Loucy (cell line): ENCODE data around the gene MACF1.
"Not testable (repeated sequence)": the region's sequence is repeated elsewhere in the genome, so short reads cannot be mapped to it uniquely, and the experiment has no call there.

Source experiments
- H2AFZ ChIP-seq: fragments of 200-600 bp; sonication (generic); 2 replicates; pipeline ENCODE4 v1.6.0; 2016; ENCODE audit warnings: antibody characterized with exemption, mild to moderate bottlenecking, low read length, moderate library complexity
- H3F3A ChIP-seq: fragments of 200-600 bp; 2 replicates; pipeline ENCODE4 v1.6.0; 2016; ENCODE audit warnings: antibody characterized with exemption, low read depth, mild to moderate bottlenecking
- H3K27me3 ChIP-seq: fragments of 200-600 bp; sonication (generic); 2 replicates; pipeline ENCODE4 v1.6.1; 2014; ENCODE audit warnings: low read length, mild to moderate bottlenecking; ENCODE audit not compliant: insufficient read depth, poor library complexity, severe bottlenecking
- H3K36me3 ChIP-seq: fragments of 200-600 bp; sonication (generic); 2 replicates; pipeline ENCODE4 v1.6.1; 2016; ENCODE audit warnings: low read length; ENCODE audit not compliant: insufficient read depth
- H3K4me1 ChIP-seq: fragments of 200-600 bp; sonication (generic); 2 replicates; pipeline ENCODE4 v1.5.1; 2014; ENCODE audit warnings: low read length, mild to moderate bottlenecking; ENCODE audit not compliant: insufficient read depth, poor library complexity, severe bottlenecking
- H3K4me2 ChIP-seq: fragments of 200-600 bp; sonication (generic); 2 replicates; pipeline ENCODE4 v1.6.0; 2014; ENCODE audit warnings: antibody characterized with exemption, low read length, low read depth, mild to moderate bottlenecking; ENCODE audit not compliant: poor library complexity, severe bottlenecking
- H3K4me3 ChIP-seq: fragments of 200-600 bp; sonication (generic); 2 replicates; pipeline ENCODE4 v1.5.1; 2014; ENCODE audit warnings: low read length, mild to moderate bottlenecking, mixed read lengths; ENCODE audit not compliant: poor library complexity, severe bottlenecking
- H3K79me2 ChIP-seq: fragments of 200-600 bp; sonication (generic); 2 replicates; pipeline ENCODE4 v1.6.1; 2014; ENCODE audit warnings: low read length; ENCODE audit not compliant: insufficient read depth
- H3K9ac ChIP-seq: fragments of 200-600 bp; sonication (generic); 2 replicates; pipeline ENCODE4 v1.6.0; 2014; ENCODE audit warnings: mild to moderate bottlenecking, low read depth, low read length, moderate library complexity; ENCODE audit not compliant: poor library complexity, severe bottlenecking
- H3K9me2 ChIP-seq: fragments of 200-600 bp; sonication (generic); replicated peaks from 2 replicates; pipeline ENCODE4 v1.6.1; 2016; ENCODE audit warnings: low read depth, low read length, mixed read lengths
- H3K9me3 ChIP-seq: fragments of 200-600 bp; sonication (generic); 2 replicates; pipeline ENCODE4 v1.6.1; 2014; ENCODE audit warnings: mild to moderate bottlenecking, antibody characterized with exemption, low read length, low read depth; ENCODE audit not compliant: insufficient read depth
- H4K20me1 ChIP-seq: fragments of 200-600 bp; sonication (generic); 2 replicates; pipeline ENCODE4 v1.6.0; 2014; ENCODE audit warnings: antibody characterized with exemption, low read length, mild to moderate bottlenecking; ENCODE audit not compliant: insufficient read depth, poor library complexity, severe bottlenecking
- EZH2phosphoT487 ChIP-seq: fragments of 200-600 bp; IDR thresholded peaks from 2 replicates; pipeline ENCODE4 v1.6.1; 2018; ENCODE audit warnings: antibody characterized with exemption, mild to moderate bottlenecking, moderate library complexity, borderline replicate concordance
- TF ChIP-seq, protein P1 (sequence below): fragments of 200-600 bp; sonication (generic); conservative IDR thresholded peaks from 2 replicates; pipeline ENCODE4 v1.5.1; 2014; ENCODE audit warnings: mild to moderate bottlenecking, antibody characterized with exemption, low read length

Gene MACF1

DNA sequence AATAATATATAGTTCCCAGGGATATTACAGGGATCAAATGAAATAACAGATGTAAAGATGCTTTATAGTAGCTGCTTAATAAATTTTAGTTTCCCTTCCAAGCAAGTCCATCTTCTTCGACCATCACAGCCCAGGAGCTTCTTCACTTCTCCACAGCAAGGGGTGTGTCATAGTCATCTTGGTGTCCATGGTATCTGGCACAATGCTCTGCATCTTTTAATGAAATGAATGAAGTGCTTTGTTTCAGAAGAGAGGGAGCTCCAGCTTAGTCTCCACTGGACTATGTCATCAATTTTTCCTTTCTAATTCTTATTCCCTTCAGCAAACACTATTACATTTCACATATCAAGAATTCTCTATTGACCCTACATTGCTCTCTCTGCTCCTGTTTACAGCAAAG is 4.9 kb upstream of the MACF1 start:
- no peak for TF ChIP-seq EZH2phosphoT487
- TF ChIP-seq, protein P1, sequence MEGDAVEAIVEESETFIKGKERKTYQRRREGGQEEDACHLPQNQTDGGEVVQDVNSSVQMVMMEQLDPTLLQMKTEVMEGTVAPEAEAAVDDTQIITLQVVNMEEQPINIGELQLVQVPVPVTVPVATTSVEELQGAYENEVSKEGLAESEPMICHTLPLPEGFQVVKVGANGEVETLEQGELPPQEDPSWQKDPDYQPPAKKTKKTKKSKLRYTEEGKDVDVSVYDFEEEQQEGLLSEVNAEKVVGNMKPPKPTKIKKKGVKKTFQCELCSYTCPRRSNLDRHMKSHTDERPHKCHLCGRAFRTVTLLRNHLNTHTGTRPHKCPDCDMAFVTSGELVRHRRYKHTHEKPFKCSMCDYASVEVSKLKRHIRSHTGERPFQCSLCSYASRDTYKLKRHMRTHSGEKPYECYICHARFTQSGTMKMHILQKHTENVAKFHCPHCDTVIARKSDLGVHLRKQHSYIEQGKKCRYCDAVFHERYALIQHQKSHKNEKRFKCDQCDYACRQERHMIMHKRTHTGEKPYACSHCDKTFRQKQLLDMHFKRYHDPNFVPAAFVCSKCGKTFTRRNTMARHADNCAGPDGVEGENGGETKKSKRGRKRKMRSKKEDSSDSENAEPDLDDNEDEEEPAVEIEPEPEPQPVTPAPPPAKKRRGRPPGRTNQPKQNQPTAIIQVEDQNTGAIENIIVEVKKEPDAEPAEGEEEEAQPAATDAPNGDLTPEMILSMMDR = no peak
- Histone ChIP-seq H3F3A (peaks cover 26% of the 10 kb centered on the region), H3K4me1 (peaks cover 68% of the 10 kb centered on the region), H3K27me3 (no peaks in the 10 kb centered on the region), H3K9me2 (no peaks in the 10 kb centered on the region), H4K20me1 (no peaks in the 10 kb centered on the region), H2AFZ (no peak overlapping the region), H3K79me2 (peaks cover 80% of the 10 kb centered on the region), H3K36me3 (no peaks in the 10 kb centered on the region), H3K9ac (peak overlapping the region; percentile 28), H3K9me3 (no peaks in the 10 kb centered on the region), H3K4me2 (no peak overlapping the region), H3K4me3 (no peak overlapping the region)

DNA sequence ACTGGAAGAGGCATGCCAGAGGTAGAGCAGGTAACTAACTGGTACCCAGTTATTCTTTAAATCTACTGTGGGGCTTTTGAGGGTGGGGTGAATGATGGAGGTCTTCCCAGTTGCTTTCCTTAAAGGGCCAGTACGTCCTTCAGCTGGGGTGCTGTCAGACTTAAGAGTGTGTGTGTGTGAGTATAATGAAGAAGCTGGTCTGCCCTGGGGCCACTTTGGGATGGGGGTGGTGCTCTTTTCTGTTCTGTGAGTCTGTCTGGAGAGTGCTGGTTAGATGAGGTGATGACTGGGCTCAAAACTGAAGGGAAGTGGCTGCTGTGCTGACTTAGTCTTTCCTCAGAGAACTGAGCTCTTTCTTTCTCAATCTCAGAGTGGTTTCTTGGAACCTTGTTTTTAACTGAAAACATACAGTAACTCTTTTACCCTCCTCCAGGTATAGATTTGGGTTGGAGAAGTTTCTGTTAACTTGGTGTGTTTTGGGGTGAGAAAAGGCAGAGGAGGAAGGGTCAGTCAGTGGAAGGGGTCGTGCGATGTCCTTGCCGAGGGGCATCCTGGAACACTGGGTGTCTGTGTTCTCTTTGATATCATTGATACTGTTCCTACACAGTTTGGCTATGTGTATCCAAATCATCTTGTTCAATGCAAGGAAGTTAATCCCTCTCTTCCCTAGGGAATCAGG is 746 bp downstream of the MACF1 start:
- Histone ChIP-seq H3K9me3 (no peaks in the 10 kb centered on the region; the same call in 1 of the 2 replicates), H3K9ac (peak overlapping the region; percentile 91), H3K36me3 (no peaks in the 10 kb centered on the region), H3K4me3 (peak overlapping the region; percentile 81), H2AFZ (no peak overlapping the region), H3F3A (no peaks in the 10 kb centered on the region), H4K20me1 (no peaks in the 10 kb centered on the region), H3K27me3 (no peaks in the 10 kb centered on the region), H3K4me1 (peaks cover 43% of the 10 kb centered on the region), H3K79me2 (peaks cover 98% of the 10 kb centered on the region), H3K4me2 (peak overlapping the region; percentile 75), H3K9me2 (no peaks in the 10 kb centered on the region)
- TF ChIP-seq, protein P1 = no peak
- no peak for TF ChIP-seq EZH2phosphoT487

- Histone ChIP-seq H3F3A (no peaks in the 10 kb centered on the region), H3K4me2 (peak overlapping the region; percentile 75), H3K9me2 (no peaks in the 10 kb centered on the region), H3K36me3 (no peaks in the 10 kb centered on the region), H3K4me1 (peaks cover 40% of the 10 kb centered on the region), H3K27me3 (no peaks in the 10 kb centered on the region), H4K20me1 (no peaks in the 10 kb centered on the region), H2AFZ (no peak overlapping the region), H3K4me3 (peak overlapping the region; percentile 81), H3K9me3 (no peaks in the 10 kb centered on the region; the same call in 1 of the 2 replicates), H3K9ac (peak overlapping the region; percentile 91), H3K79me2 (peaks cover 98% of the 10 kb centered on the region)
- TF ChIP-seq EZH2phosphoT487 = no peak
- TF ChIP-seq, protein P1 = no peak
Observed at GRCh38 chr1:39205781-39206464, 1.4 kb downstream of the MACF1 start.

- peaks cover 100% of the 10 kb centered on the region for H3K79me2 ChIP-seq
- not testable (repeated sequence) for H3K9ac ChIP-seq, H3K9me3 ChIP-seq, H3K36me3 ChIP-seq, H2AFZ ChIP-seq, H4K20me1 ChIP-seq, H3F3A ChIP-seq, H3K9me2 ChIP-seq, H3K27me3 ChIP-seq
- peak overlapping the region; percentile 75 for H3K4me2 ChIP-seq
- H3K4me3 ChIP-seq = peak overlapping the region; percentile 81
- H3K4me1 ChIP-seq = peaks cover 45% of the 10 kb centered on the region
Observed at GRCh38 chr1:39208360-39208759, 3.9 kb downstream of the MACF1 start.
